ENCODE results near the gene SH3GLB2.
"Not testable (repeated sequence)": the region's sequence is repeated elsewhere in the genome, so short reads cannot be mapped to it uniquely, and the experiment has no call there.

The SH3GLB2 gene

DNA sequence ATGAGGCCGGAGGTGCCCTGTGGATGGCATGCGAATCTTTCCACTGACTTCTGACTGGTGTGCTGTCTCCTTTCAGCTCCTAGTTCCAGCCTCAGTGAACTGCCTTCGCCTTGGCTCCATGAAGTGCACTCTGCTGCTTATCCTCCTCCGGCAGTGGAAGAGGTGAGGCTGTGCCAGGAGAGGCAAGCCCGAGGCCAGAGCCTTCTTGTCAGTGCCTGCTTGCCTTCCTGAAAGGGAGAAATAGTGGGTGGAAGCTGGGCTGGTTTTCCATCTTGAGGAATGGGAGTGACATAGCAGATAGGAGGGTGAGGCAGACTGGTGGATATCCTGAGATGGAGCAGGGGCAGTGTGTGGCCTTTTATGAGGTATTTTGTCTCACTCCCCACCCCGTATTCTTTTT, 29.7 kb downstream of the SH3GLB2 start:
- DNase-seq (ENCODE audit: low read depth), result no peak

DNA sequence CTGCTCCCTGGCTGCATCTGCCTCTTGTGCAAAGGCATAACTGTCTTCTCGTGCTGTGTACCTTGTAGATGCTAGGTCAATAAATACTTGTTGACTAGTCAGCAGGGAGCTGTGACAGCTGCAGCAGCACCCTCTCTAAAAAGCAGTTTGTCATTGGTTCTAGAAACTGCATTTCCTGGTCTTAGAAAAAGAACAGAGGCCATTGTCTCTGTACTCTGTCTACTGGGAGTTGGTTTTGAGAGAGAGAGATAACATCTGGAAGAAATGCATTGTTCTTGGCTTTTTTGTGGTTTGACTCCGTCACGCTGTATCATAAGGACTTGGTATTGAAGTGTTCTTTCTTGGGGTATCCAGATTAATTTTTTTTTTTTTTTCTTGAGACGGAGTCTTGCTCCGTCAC, 32.3 kb downstream of the SH3GLB2 start:
- DNase-seq (ENCODE audit: low read depth), result no peak

DNA sequence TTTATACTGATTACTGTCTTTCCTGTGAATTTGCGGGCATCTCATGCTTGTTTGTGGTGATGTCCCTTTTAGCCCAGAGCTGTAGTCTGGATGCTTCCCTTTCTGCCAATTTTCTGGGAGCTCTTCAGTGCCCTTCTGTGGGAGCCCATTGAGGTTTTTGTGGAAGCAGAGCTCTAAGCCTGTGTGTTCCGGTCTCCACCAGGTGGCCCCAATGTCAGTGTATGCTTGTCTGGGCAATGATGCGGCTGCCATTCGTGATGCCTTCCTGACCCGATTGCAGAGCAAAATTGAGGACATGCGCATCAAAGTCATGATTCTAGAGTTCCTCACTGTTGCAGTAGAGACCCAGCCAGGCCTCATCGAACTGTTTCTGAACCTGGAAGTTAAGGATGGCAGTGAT, 35.1 kb downstream of the SH3GLB2 start:
- no peak for DNase-seq (ENCODE audit: low read depth)

DNA sequence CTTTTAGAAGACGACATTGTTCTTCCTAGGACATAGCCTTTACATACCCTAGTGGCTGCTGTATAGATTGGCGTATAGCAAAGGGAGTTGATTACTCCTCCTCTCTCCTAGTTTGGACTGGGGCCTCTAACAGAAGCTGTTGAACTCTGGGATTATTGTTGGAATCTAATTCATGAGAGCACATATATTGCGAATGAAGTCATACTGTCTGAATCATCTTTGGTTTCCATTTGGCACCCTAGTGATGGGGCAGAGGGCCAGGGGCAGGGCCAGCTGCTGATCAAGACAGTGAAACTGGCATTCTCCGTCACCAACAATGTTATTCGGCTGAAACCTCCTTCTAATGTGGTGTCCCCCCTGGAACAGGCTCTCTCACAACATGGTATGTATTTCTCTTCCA, 40.3 kb downstream of the SH3GLB2 start:
- DNase-seq (ENCODE audit: low read depth), result no peak

DNA sequence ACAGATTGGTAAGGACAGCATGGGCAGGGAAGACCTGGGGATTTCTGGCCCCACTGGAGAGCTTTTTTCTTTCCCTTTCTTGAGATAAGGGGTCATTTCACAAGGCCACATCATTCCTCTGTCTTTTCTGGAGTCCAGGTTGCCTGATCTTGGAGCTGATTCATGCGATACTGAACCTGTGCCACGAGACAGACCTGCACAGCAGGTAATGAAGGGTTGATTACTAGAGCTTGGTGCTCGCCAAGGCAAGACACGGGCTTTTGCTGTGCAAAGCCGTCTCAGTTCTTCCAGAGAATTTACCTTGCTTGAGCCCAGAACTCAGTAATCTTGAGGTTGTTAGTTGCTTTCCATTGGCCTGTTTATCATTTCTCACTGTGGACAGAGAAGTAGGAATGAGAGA, 41.5 kb downstream of the SH3GLB2 start:
- DNase-seq (ENCODE audit: low read depth), result no peak

DNA sequence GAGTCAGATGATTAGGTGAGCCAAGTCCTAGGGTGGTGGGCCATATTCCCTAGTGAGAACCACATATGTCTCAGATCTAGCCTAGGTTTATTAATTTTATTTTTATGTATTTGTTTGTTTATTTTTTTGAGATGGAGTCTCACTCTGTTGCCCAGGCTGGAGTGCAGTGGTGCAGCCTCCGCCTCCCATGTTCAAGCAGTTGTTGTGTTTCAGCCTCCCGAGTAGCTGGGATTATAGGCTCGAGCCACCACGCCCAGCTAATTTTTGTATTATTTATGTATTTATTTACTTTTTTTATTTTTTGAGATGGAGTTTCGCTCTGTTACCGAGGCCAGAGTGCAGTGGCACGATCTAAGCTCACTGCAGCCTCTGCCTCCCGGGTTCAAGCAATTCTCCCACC, 44.6 kb downstream of the SH3GLB2 start:
- no peak for DNase-seq (ENCODE audit: low read depth)

DNA sequence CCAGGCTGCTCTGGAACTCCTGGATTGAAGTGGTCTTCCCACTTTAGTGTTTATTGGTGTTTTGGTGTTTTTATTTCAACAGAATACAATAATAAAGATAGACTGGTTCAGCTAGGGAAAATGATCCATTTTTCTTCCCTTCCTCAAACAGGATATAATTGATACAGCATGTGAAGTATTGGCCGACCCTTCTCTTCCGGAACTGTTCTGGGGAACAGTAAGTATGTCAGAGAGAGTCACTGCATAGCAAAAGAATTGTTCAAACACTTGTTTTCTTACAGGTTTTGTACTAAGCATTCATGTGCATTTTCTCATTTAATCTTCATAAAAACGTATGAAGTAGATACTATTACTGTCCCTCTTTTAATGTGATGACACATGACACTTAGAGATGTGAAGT, 49.0 kb downstream of the SH3GLB2 start:
- DNase-seq (ENCODE audit: low read depth), result no peak

DNA sequence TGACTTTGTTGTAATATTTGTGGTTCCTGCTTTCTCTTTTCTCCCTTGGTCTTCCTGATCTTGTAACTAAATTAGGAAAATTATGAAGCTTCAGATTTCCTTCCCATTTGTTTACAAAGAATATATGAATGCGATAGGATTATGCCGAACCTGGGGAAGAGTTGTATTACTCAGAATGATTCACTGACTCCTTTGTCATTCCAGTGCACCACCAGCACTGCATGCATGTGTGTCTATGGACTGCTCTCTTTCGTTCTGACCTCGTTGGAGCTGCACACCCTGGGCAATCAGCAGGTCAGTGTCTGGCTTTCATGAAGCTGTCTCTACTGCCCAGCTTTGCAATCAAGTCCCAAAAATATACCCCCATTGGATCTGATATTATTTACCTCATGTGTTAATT, 55.2 kb downstream of the SH3GLB2 start:
- DNase-seq (ENCODE audit: low read depth), result no peak

DNA sequence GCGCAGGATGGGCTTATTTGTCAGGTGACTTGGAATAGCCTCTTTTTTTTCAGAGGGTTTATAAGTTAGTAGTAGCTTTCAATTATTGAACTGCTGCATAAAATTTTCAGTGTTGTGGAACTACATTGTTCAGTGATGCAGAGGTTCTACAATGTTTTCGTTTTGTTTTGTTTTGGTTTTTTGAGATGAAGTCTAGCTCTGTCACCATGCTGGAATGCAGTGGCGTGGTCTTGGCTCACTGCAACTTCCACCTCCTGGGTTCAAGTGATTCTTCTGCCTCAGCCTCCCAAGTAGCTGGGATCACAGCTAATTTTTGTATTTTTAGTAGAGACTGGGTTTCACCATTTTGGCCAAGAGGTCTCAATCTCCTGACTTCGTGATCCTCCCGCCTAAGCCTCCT, 58.6 kb downstream of the SH3GLB2 start:
- DNase-seq (ENCODE audit: low read depth), result no peak

DNA sequence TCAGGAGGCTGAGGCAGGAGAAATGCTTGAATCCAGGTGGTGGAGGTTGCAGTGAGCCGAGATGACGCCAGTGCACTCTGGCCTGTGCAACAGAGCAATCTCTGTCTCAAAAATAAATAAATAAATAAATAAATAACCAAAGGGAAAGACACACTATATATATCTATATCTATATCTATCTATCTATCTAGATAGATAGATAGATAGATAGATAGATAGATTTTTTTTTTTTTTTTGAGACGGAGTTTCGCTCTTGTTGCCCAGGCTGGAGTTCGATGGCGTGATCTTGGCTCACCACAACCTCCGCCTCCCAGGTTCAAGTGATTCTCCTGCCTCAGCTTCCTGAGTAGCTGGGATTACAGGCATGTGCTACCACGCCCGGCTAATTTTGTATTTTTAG, 66.7 kb downstream of the SH3GLB2 start:
- DNase-seq (ENCODE audit: low read depth), result not testable (repeated sequence)

Data from stimulated activated CD8-positive, alpha-beta memory T cell treated with anti-CD3 and anti-CD28 coated beads, Interleukin-4, amount 100 ng/mL, for 24 hours (primary cell).